GM18873 (cell line): ENCODE measurements around the gene TEDC1.

Experiments used
- ATAC-seq: cut with Tn5 transposase; IDR thresholded peaks from one replicate; pipeline ENCODE4 v1.9.1; 2021; ENCODE audit warnings: mild to moderate bottlenecking, moderate library complexity, moderate number of reproducible peaks; ENCODE audit not compliant: unreplicated experiment, low FRiP score

TEDC1 gene

GRCh38 chr14:105456736-105457617 lies 34.1 kb upstream of the TEDC1 start:
- no peak for ATAC-seq

- ATAC-seq, result no peak
These were observed 33.0 kb upstream of the TEDC1 start for GRCh38 chr14:105458010-105458409.

GRCh38 chr14:105458571-105458970 lies 32.5 kb upstream of the TEDC1 start:
- ATAC-seq, result no peak

GRCh38 chr14:105460116-105460515 lies 30.9 kb upstream of the TEDC1 start:
- no peak for ATAC-seq

- ATAC-seq, result no peak
These were observed 30.4 kb upstream of the TEDC1 start for GRCh38 chr14:105460616-105461015.

- no peak for ATAC-seq
These were observed 29.1 kb upstream of the TEDC1 start for GRCh38 chr14:105461903-105462302.

- no peak for ATAC-seq
These were observed 26.5 kb upstream of the TEDC1 start for GRCh38 chr14:105464501-105464900.

GRCh38 chr14:105465209-105466031 lies 25.6 kb upstream of the TEDC1 start:
- ATAC-seq, result no peak

GRCh38 chr14:105466531-105467248 lies 24.4 kb upstream of the TEDC1 start:
- ATAC-seq, result no peak

- no peak for ATAC-seq
These were observed 23.7 kb upstream of the TEDC1 start for GRCh38 chr14:105467249-105467941.

GRCh38 chr14:105467942-105468471 lies 23.0 kb upstream of the TEDC1 start:
- no peak for ATAC-seq

GRCh38 chr14:105468621-105469241 lies 22.3 kb upstream of the TEDC1 start:
- no peak for ATAC-seq

- ATAC-seq, result no peak
These were observed 21.3 kb upstream of the TEDC1 start for GRCh38 chr14:105469456-105470349.

- no peak for ATAC-seq
These were observed 20.4 kb upstream of the TEDC1 start for GRCh38 chr14:105470350-105471296.

- ATAC-seq, result no peak
These were observed 19.7 kb upstream of the TEDC1 start for GRCh38 chr14:105471297-105471821.

GRCh38 chr14:105471823-105472485 lies 19.1 kb upstream of the TEDC1 start:
- no peak for ATAC-seq
